Motor neuron (in vitro differentiated cells): ENCODE measurements around the gene HSD3B7. TPM values are rescaled to one million over a fixed set of nuclear protein-coding genes. Genes with fewer than 3 reads are reported as not detected.

Source experiments
- ATAC-seq, 8 experiments: fragments of 200-7000 bp; cut with Tn5 transposase; replicated peaks in 6 of 8; 2 replicates each; pipeline ENCODE4 v1.8.0; 2021; ENCODE audit warnings: mild to moderate bottlenecking in 8 of 8, moderate library complexity in 8 of 8
- H3K27ac ChIP-seq, 2 donors: fragments of 250-450 bp; sonication (Bioruptor Pico); 2 replicates each; pipeline ENCODE4 v1.9.0; 2021; ENCODE audit warnings: antibody characterized with exemption in 2 of 2, mild to moderate bottlenecking in 2 of 2, moderate library complexity in 1 of 2
- H3K4me1 ChIP-seq, 2 donors: fragments of 250-450 bp; sonication (Bioruptor Pico); replicated peaks in 1 of 2; 2 replicates each; pipeline ENCODE4 v1.6.1; 2021; ENCODE audit warnings: antibody characterized with exemption in 2 of 2, mild to moderate bottlenecking in 2 of 2, moderate library complexity in 1 of 2
- H3K4me3 ChIP-seq, 5 donors: fragments of 250-450 bp; sonication (Bioruptor Pico); 2 replicates each; pipeline ENCODE4 v1.9.0; 2021; ENCODE audit warnings: antibody characterized with exemption in 5 of 5, mild to moderate bottlenecking in 5 of 5, moderate library complexity in 4 of 5
- WGBS, 10 experiments: fragments of 450-650 bp; shearing (Covaris generic); methylation state at CpG; one replicate each; pipeline ENCODE4 v1.0.0; 2022; 5-methylcytosine and 5-hydroxymethylcytosine counted together
- in situ Hi-C, 9 experiments: fragments of 400-800 bp; cut with MboI; loops; one replicate each; pipeline ENCODE4 v1.15.0; 2021; ENCODE audit warnings: low sequenced_read_pairs in 9 of 9, low pct_unique_long_range_greater_than_20kb in 2 of 9; ENCODE audit not compliant: unreplicated experiment in 9 of 9
- total RNA-seq, 8 experiments: library from RNA; unstranded; fragments of 300-600 nt; gene quantifications; 2 replicates each; pipeline versions ENCODE4 v1.2.3 to v1.2.4, GENCODE V29; 2022

Gene HSD3B7
- total RNA-seq, 8 experiments from 2014 or later = 0.67 to 68.7 (median 1.6) TPM

- H3K27ac ChIP-seq = peak overlapping the region; percentile 99 to 100
- 0 to 94% (median 30%) methylated on average over 3 to 11 of the region's 55 CpGs; no CpG with 5 or more reads in 6 of the 10 experiments for WGBS, 10 experiments
- H3K4me3 ChIP-seq = peak overlapping the region; percentile 77 to 99 (median 87)
- in situ Hi-C loops = loop anchor here in 2 of 9 experiments (25.0 kb wide), 2 partner anchors 504 to 904 kb away; partner anchors contain the start of genes ARMC5 (in 2 of the 2), TGFB1I1 (in 2 of the 2) and ZNF267 (in 1 of the 2)
- ATAC-seq = peak; percentile 10 to 72 (median 64)
- peaks cover 6 to 11% of the 10 kb centered on the region in 2 donors for H3K4me1 ChIP-seq
Observed at GRCh38 chr16:30958175-30959079, 26.6 kb upstream of the HSD3B7 start.

GRCh38 chr16:30961384-30961783 lies 23.6 kb upstream of the HSD3B7 start:
- 0 to 100% (median 97%) methylated on average over 1 to 8 of the region's 11 CpGs for WGBS, 10 experiments
- Histone ChIP-seq H3K27ac (no peak overlapping the region), H3K4me1 (peaks cover 6% of the 10 kb centered on the region in 2 donors), H3K4me3 (no peak overlapping the region)
- in situ Hi-C loops = loop anchor here in 2 of 9 experiments (25.0 kb wide), 2 partner anchors 501 to 901 kb away; partner anchors contain the start of genes ARMC5 (in 2 of the 2), TGFB1I1 (in 2 of the 2) and ZNF267 (in 1 of the 2)
- no peak for ATAC-seq

GRCh38 chr16:30963925-30964511 lies 21.0 kb upstream of the HSD3B7 start:
- peak in 3 of 8 experiments; percentile 12 to 22 (median 17) for ATAC-seq
- WGBS, 10 experiments = 71 to 100% (median 85%) methylated on average over 2 to 4 of the region's 18 CpGs; no CpG with 5 or more reads in 5 of the 10 experiments
- Histone ChIP-seq H3K4me1 (peaks cover 2% of the 10 kb centered on the region in 2 donors), H3K4me3 (no peak overlapping the region), H3K27ac (no peak overlapping the region)
- in situ Hi-C loops = loop anchor here in 2 of 9 experiments (25.0 kb wide), 2 partner anchors 498 to 898 kb away; partner anchors contain the start of genes ARMC5 (in 2 of the 2), TGFB1I1 (in 2 of the 2) and ZNF267 (in 1 of the 2)

GRCh38 chr16:30964574-30965226 lies 20.3 kb upstream of the HSD3B7 start:
- Histone ChIP-seq H3K4me1 (no peaks in the 10 kb centered on the region), H3K4me3 (no peak overlapping the region), H3K27ac (no peak overlapping the region)
- peak in 4 of 8 experiments; percentile 7 to 33 (median 18) for ATAC-seq
- WGBS, 10 experiments = 79 to 100% (median 95%) methylated on average over 4 to 15 of the region's 33 CpGs; no CpG with 5 or more reads in 1 of the 10 experiments
- in situ Hi-C loops = loop anchor here in 2 of 9 experiments (25.0 kb wide), 2 partner anchors 498 to 898 kb away; partner anchors contain the start of genes ARMC5 (in 2 of the 2), TGFB1I1 (in 2 of the 2) and ZNF267 (in 1 of the 2)

- peak in 4 of 8 experiments; percentile 3 to 35 (median 20) for ATAC-seq
- no peak overlapping the region for H3K4me3 ChIP-seq
- WGBS, 10 experiments = no CpG with 5 or more reads among the region's 15 CpGs
- H3K4me1 ChIP-seq = no peaks in the 10 kb centered on the region
- no peak overlapping the region for H3K27ac ChIP-seq
- in situ Hi-C loops = loop anchor here in 2 of 9 experiments (25.0 kb wide), 2 partner anchors 497 to 897 kb away; partner anchors contain the start of genes ARMC5 (in 2 of the 2), TGFB1I1 (in 2 of the 2) and ZNF267 (in 1 of the 2)
Observed at GRCh38 chr16:30965436-30965835, 19.6 kb upstream of the HSD3B7 start.

GRCh38 chr16:30966033-30966619 lies 18.9 kb upstream of the HSD3B7 start:
- in situ Hi-C loops = loop anchor here in 2 of 9 experiments (25.0 kb wide), 2 partner anchors 496 to 896 kb away; partner anchors contain the start of genes ARMC5 (in 2 of the 2), TGFB1I1 (in 2 of the 2) and ZNF267 (in 1 of the 2)
- H3K4me1 ChIP-seq = no peaks in the 10 kb centered on the region
- H3K27ac ChIP-seq = no peak overlapping the region
- WGBS, 10 experiments = 85 to 100% (median 98%) methylated on average over 1 to 5 of the region's 19 CpGs; no CpG with 5 or more reads in 6 of the 10 experiments
- no peak overlapping the region for H3K4me3 ChIP-seq
- no peak for ATAC-seq

- in situ Hi-C loops = loop anchor here in 2 of 9 experiments (25.0 kb wide), 2 partner anchors 495 to 895 kb away; partner anchors contain the start of genes ARMC5 (in 2 of the 2), TGFB1I1 (in 2 of the 2) and ZNF267 (in 1 of the 2)
- ATAC-seq = no peak
Observed at GRCh38 chr16:30967795-30968194, 17.2 kb upstream of the HSD3B7 start.

GRCh38 chr16:30969246-30969842 lies 15.7 kb upstream of the HSD3B7 start:
- Histone ChIP-seq H3K4me3 (no peak overlapping the region), H3K4me1 (no peaks in the 10 kb centered on the region), H3K27ac (no peak overlapping the region)
- in situ Hi-C loops = loop anchor here in 2 of 9 experiments (25.0 kb wide), 2 partner anchors 493 to 893 kb away; partner anchors contain the start of genes ARMC5 (in 2 of the 2), TGFB1I1 (in 2 of the 2) and ZNF267 (in 1 of the 2)
- ATAC-seq = no peak
- WGBS, 10 experiments = 80 to 100% (median 91%) methylated on average over 1 to 5 of the region's 19 CpGs; no CpG with 5 or more reads in 2 of the 10 experiments

More at GRCh38 chr16:30967795-30968194, 17.2 kb upstream of the HSD3B7 start:
- Histone ChIP-seq H3K27ac (no peak overlapping the region), H3K4me3 (no peak overlapping the region), H3K4me1 (no peaks in the 10 kb centered on the region)
- WGBS, 10 experiments = 67 to 100% (median 97%) methylated on average over 1 to 3 of the region's 4 CpGs; no CpG with 5 or more reads in 4 of the 10 experiments

GRCh38 chr16:30971298-30971697 lies 13.7 kb upstream of the HSD3B7 start:
- no peak overlapping the region for H3K4me3 ChIP-seq
- H3K27ac ChIP-seq = no peak overlapping the region
- WGBS, 10 experiments = 91 to 97% (median 94%) methylated on average over 5 to 7 of the region's 14 CpGs; no CpG with 5 or more reads in 6 of the 10 experiments
- ATAC-seq = no peak
- H3K4me1 ChIP-seq = no peaks in the 10 kb centered on the region
- in situ Hi-C loops = loop anchor here in 2 of 9 experiments (25.0 kb wide), 2 partner anchors 491 to 891 kb away; partner anchors contain the start of genes ARMC5 (in 2 of the 2), TGFB1I1 (in 2 of the 2) and ZNF267 (in 1 of the 2)

GRCh38 chr16:30972872-30973271 lies 12.1 kb upstream of the HSD3B7 start:
- no peaks in the 10 kb centered on the region for H3K4me1 ChIP-seq
- in situ Hi-C loops = loop anchor here in 2 of 9 experiments (25.0 kb wide), 2 partner anchors 489 to 889 kb away; partner anchors contain the start of genes ARMC5 (in 2 of the 2), TGFB1I1 (in 2 of the 2) and ZNF267 (in 1 of the 2)
- 67 to 100% (median 93%) methylated on average over 1 to 6 of the region's 7 CpGs; no CpG with 5 or more reads in 1 of the 10 experiments for WGBS, 10 experiments
- no peak overlapping the region for H3K27ac ChIP-seq
- ATAC-seq = peak in 1 of 8 experiments; percentile 39
- no peak overlapping the region for H3K4me3 ChIP-seq

- Histone ChIP-seq H3K4me3 (no peak overlapping the region), H3K4me1 (no peaks in the 10 kb centered on the region), H3K27ac (no peak overlapping the region)
- WGBS, 10 experiments = 80 to 100% (median 100%) methylated on average over 1 to 3 of the region's 6 CpGs; no CpG with 5 or more reads in 4 of the 10 experiments
- no peak for ATAC-seq
- in situ Hi-C loops = loop anchor here in 2 of 9 experiments (25.0 kb wide), 2 partner anchors 488 to 888 kb away; partner anchors contain the start of genes ARMC5 (in 2 of the 2), TGFB1I1 (in 2 of the 2) and ZNF267 (in 1 of the 2)
Observed at GRCh38 chr16:30974348-30974747, 10.7 kb upstream of the HSD3B7 start.
